Activated naive CD8-positive, alpha-beta T cell treated with anti-CD3 and anti-CD28 coated beads, Interleukin-2, amount 10 ng/mL, durations not matched to agents 7 days and 5 days (primary cell): ENCODE measurements around the gene RIMBP2. TPM values are rescaled to one million over a fixed set of nuclear protein-coding genes. Genes with fewer than 3 reads are reported as not detected.

ENCODE experiments used
- ATAC-seq: fragments of 150-1000 bp; cut with Tn5 transposase; one replicate; pipeline ENCODE4 v1.10.0; 2021; ENCODE audit warnings: low read depth, moderate library complexity
- POLR2A ChIA-PET: fragments of 350-600 bp; sonication (Branson Sonifier 250); formaldehyde crosslinking; loops from one replicate; lab custom pipeline; 2021; ENCODE audit warnings: antibody characterized with exemption; lab: Charles Lee
- DNase-seq: peaks from one replicate; pipeline ENCODE4 v3.0.0; 2021
- H3K27ac Mint-ChIP-seq: one replicate; pipeline ENCODE4 v1.8.0; 2022; ENCODE audit warnings: mild to moderate bottlenecking, mixed read lengths
- H3K27me3 Mint-ChIP-seq: one replicate; pipeline ENCODE4 v1.8.0; 2022; ENCODE audit warnings: mild to moderate bottlenecking, moderate library complexity, mixed read lengths
- H3K36me3 Mint-ChIP-seq: one replicate; pipeline ENCODE4 v1.8.0; 2021; ENCODE audit warnings: mild to moderate bottlenecking, mixed read lengths
- H3K4me1 Mint-ChIP-seq: one replicate; pipeline ENCODE4 v1.8.0; 2021; ENCODE audit warnings: mixed read lengths
- H3K4me3 Mint-ChIP-seq: one replicate; pipeline ENCODE4 v1.8.0; 2022; ENCODE audit warnings: mild to moderate bottlenecking, moderate library complexity, mixed read lengths
- H3K9me3 Mint-ChIP-seq: one replicate; pipeline ENCODE4 v1.8.0; 2021; ENCODE audit warnings: mixed read lengths
- total RNA-seq, 2 experiments: library from RNA; stranded (reverse); gene quantifications; one replicate each; pipeline ENCODE4 v1.2.3, GENCODE V29; 2021

The RIMBP2 gene
- total RNA-seq, 2 experiments from 2014 or later = not detected

- no peaks in the 10 kb centered on the region for H3K36me3 Mint-ChIP-seq
- DNase-seq = no peak
- no peaks in the 10 kb centered on the region for H3K27me3 Mint-ChIP-seq
- H3K9me3 Mint-ChIP-seq = peaks cover 5% of the 10 kb centered on the region
- no peaks in the 10 kb centered on the region for H3K4me1 Mint-ChIP-seq
- no peak for ATAC-seq
- H3K27ac Mint-ChIP-seq = no peak overlapping the region
- POLR2A ChIA-PET = no interaction called here
- no peak overlapping the region for H3K4me3 Mint-ChIP-seq
Measured at GRCh38 chr12:130468700-130469245, 247.3 kb downstream of the RIMBP2 start.

GRCh38 chr12:130468186-130468585 is 247.9 kb downstream of the RIMBP2 start:
- POLR2A ChIA-PET = no interaction called here
- H3K27ac Mint-ChIP-seq = no peak overlapping the region
- peaks cover 5% of the 10 kb centered on the region for H3K9me3 Mint-ChIP-seq
- ATAC-seq = no peak
- no peak overlapping the region for H3K4me3 Mint-ChIP-seq
- no peaks in the 10 kb centered on the region for H3K27me3 Mint-ChIP-seq
- no peaks in the 10 kb centered on the region for H3K4me1 Mint-ChIP-seq
- DNase-seq = no peak
- H3K36me3 Mint-ChIP-seq = no peaks in the 10 kb centered on the region

- DNase-seq (no peak), ATAC-seq (no peak)
- H3K36me3 Mint-ChIP-seq = no peaks in the 10 kb centered on the region
- H3K4me1 Mint-ChIP-seq = no peaks in the 10 kb centered on the region
- H3K27ac Mint-ChIP-seq = no peak overlapping the region
- peaks cover 5% of the 10 kb centered on the region for H3K9me3 Mint-ChIP-seq
- H3K27me3 Mint-ChIP-seq = no peaks in the 10 kb centered on the region
- H3K4me3 Mint-ChIP-seq = no peak overlapping the region
- POLR2A ChIA-PET = no interaction called here
Measured at GRCh38 chr12:130465626-130466025, 250.5 kb downstream of the RIMBP2 start.

GRCh38 chr12:130465046-130465445 is 251.1 kb downstream of the RIMBP2 start:
- no peaks in the 10 kb centered on the region for H3K36me3 Mint-ChIP-seq
- no peak overlapping the region for H3K4me3 Mint-ChIP-seq
- DNase-seq (no peak), ATAC-seq (no peak)
- no peaks in the 10 kb centered on the region for H3K27me3 Mint-ChIP-seq
- POLR2A ChIA-PET = no interaction called here
- H3K27ac Mint-ChIP-seq = no peak overlapping the region
- peaks cover 5% of the 10 kb centered on the region for H3K9me3 Mint-ChIP-seq
- H3K4me1 Mint-ChIP-seq = no peaks in the 10 kb centered on the region

- Mint-ChIP-seq H3K27me3 (no peaks in the 10 kb centered on the region), H3K4me1 (no peaks in the 10 kb centered on the region), H3K4me3 (no peak overlapping the region), H3K9me3 (peaks cover 5% of the 10 kb centered on the region), H3K36me3 (no peaks in the 10 kb centered on the region), H3K27ac (no peak overlapping the region)
- DNase-seq (no peak), ATAC-seq (no peak)
- POLR2A ChIA-PET = no interaction called here
Measured at GRCh38 chr12:130463818-130464670, 252.1 kb downstream of the RIMBP2 start.

- Mint-ChIP-seq H3K27ac (no peak overlapping the region), H3K27me3 (no peaks in the 10 kb centered on the region), H3K36me3 (no peaks in the 10 kb centered on the region), H3K4me3 (no peak overlapping the region), H3K9me3 (peaks cover 5% of the 10 kb centered on the region), H3K4me1 (no peaks in the 10 kb centered on the region)
- POLR2A ChIA-PET = no interaction called here
- no peak for ATAC-seq
- DNase-seq = no peak
Measured at GRCh38 chr12:130463275-130463658, 252.8 kb downstream of the RIMBP2 start.

GRCh38 chr12:130462558-130463274 is 253.4 kb downstream of the RIMBP2 start:
- Mint-ChIP-seq H3K4me3 (no peak overlapping the region), H3K27me3 (no peaks in the 10 kb centered on the region), H3K9me3 (peaks cover 5% of the 10 kb centered on the region), H3K27ac (no peak overlapping the region), H3K4me1 (no peaks in the 10 kb centered on the region), H3K36me3 (no peaks in the 10 kb centered on the region)
- POLR2A ChIA-PET = no interaction called here
- ATAC-seq (no peak), DNase-seq (no peak)

GRCh38 chr12:130461839-130462557 is 254.1 kb downstream of the RIMBP2 start:
- Mint-ChIP-seq H3K36me3 (no peaks in the 10 kb centered on the region), H3K27ac (no peak overlapping the region), H3K27me3 (no peaks in the 10 kb centered on the region), H3K4me1 (no peaks in the 10 kb centered on the region), H3K4me3 (no peak overlapping the region), H3K9me3 (peaks cover 2% of the 10 kb centered on the region)
- POLR2A ChIA-PET = no interaction called here
- ATAC-seq (no peak), DNase-seq (no peak)

GRCh38 chr12:130461447-130461815 is 254.7 kb downstream of the RIMBP2 start:
- POLR2A ChIA-PET = no interaction called here
- H3K4me1 Mint-ChIP-seq = no peaks in the 10 kb centered on the region
- H3K27ac Mint-ChIP-seq = no peak overlapping the region
- ATAC-seq (no peak), DNase-seq (no peak)
- no peaks in the 10 kb centered on the region for H3K27me3 Mint-ChIP-seq
- H3K36me3 Mint-ChIP-seq = no peaks in the 10 kb centered on the region
- no peak overlapping the region for H3K4me3 Mint-ChIP-seq
- peaks cover 2% of the 10 kb centered on the region for H3K9me3 Mint-ChIP-seq

- Mint-ChIP-seq H3K36me3 (no peaks in the 10 kb centered on the region), H3K9me3 (no peaks in the 10 kb centered on the region), H3K27me3 (no peaks in the 10 kb centered on the region), H3K4me3 (no peak overlapping the region), H3K27ac (no peak overlapping the region), H3K4me1 (no peaks in the 10 kb centered on the region)
- DNase-seq (no peak), ATAC-seq (no peak)
- POLR2A ChIA-PET = no interaction called here
Measured at GRCh38 chr12:130460611-130461446, 255.3 kb downstream of the RIMBP2 start.

- Mint-ChIP-seq H3K9me3 (no peaks in the 10 kb centered on the region), H3K4me3 (no peak overlapping the region), H3K27me3 (no peaks in the 10 kb centered on the region), H3K27ac (no peak overlapping the region), H3K4me1 (no peaks in the 10 kb centered on the region), H3K36me3 (no peaks in the 10 kb centered on the region)
- DNase-seq (no peak), ATAC-seq (no peak)
- POLR2A ChIA-PET = no interaction called here
Measured at GRCh38 chr12:130459916-130460315, 256.2 kb downstream of the RIMBP2 start.

- DNase-seq (no peak), ATAC-seq (no peak)
- Mint-ChIP-seq H3K27ac (no peak overlapping the region), H3K27me3 (no peaks in the 10 kb centered on the region), H3K36me3 (no peaks in the 10 kb centered on the region), H3K4me1 (no peaks in the 10 kb centered on the region), H3K4me3 (no peak overlapping the region), H3K9me3 (no peaks in the 10 kb centered on the region)
- POLR2A ChIA-PET = no interaction called here
Measured at GRCh38 chr12:130458341-130458740, 257.8 kb downstream of the RIMBP2 start.

- Mint-ChIP-seq H3K9me3 (no peaks in the 10 kb centered on the region), H3K4me3 (no peak overlapping the region), H3K27me3 (no peaks in the 10 kb centered on the region), H3K4me1 (no peaks in the 10 kb centered on the region), H3K27ac (no peak overlapping the region), H3K36me3 (no peaks in the 10 kb centered on the region)
- POLR2A ChIA-PET = no interaction called here
- no peak for ATAC-seq
- no peak for DNase-seq
Measured at GRCh38 chr12:130457215-130457614, 258.9 kb downstream of the RIMBP2 start.
